HL-60 (cell line): ENCODE data around the gene TCTN3.

Experiments
- CTCF ChIP-seq: IDR thresholded peaks from one replicate; pipeline ENCODE4 v1.5.1; 2011; ENCODE audit warnings: low read length, control low read depth, inconsistent platforms; ENCODE audit not compliant: insufficient read depth
- GABPA ChIP-seq: IDR thresholded peaks from 2 replicates; pipeline ENCODE4 v1.6.1; 2012; ENCODE audit warnings: low read depth
- POLR2AphosphoS5 ChIP-seq: IDR thresholded peaks from 2 replicates; pipeline ENCODE4 v1.6.1; 2012; ENCODE audit warnings: low read depth
- REST ChIP-seq: IDR thresholded peaks from 2 replicates; pipeline ENCODE4 v1.6.1; 2012; ENCODE audit warnings: low read depth; ENCODE audit not compliant: insufficient replicate concordance

- TF ChIP-seq CTCF (no peak), GABPA (no peak), REST (no peak), POLR2AphosphoS5 (no peak)
Measured at GRCh38 chr10:95706990-95707389, 13.3 kb upstream of the TCTN3 start.
